NCI-H1092 treated with DMSO at 0.1 percent for 48 hours (cell line): ENCODE measurements around the gene IL3RA.
"Not testable (repeated sequence)": the region's sequence is repeated elsewhere in the genome, so short reads cannot be mapped to it uniquely, and the experiment has no call there.

Source experiments
- DNase-seq: peaks from one replicate; lab custom pipeline; 2025; lab: John Stamatoyannopoulos, UW

The IL3RA gene

GRCh38 chrX:1423215-1423614 lies 86.6 kb downstream of the IL3RA start:
- no peak for DNase-seq

GRCh38 chrX:1424147-1424851 lies 87.7 kb downstream of the IL3RA start:
- DNase-seq, result no peak

GRCh38 chrX:1425381-1425780 lies 88.8 kb downstream of the IL3RA start:
- DNase-seq, result no peak

GRCh38 chrX:1426321-1426720 lies 89.7 kb downstream of the IL3RA start:
- DNase-seq, result not testable (repeated sequence)

GRCh38 chrX:1427756-1428155 lies 91.2 kb downstream of the IL3RA start:
- no peak for DNase-seq

- DNase-seq, result no peak
Observed at GRCh38 chrX:1430451-1430850, 93.9 kb downstream of the IL3RA start.
